PFSK-1 (cell line): ENCODE measurements around the gene GTF2F2.

Experiments
- FOXP2 ChIP-seq: optimal IDR thresholded peaks from 2 replicates; pipeline ENCODE3; 2011; ENCODE audit warnings: borderline replicate concordance, control low read depth, inconsistent platforms; ENCODE audit not compliant: insufficient read depth; ENCODE audit errors: extremely low read length, extremely low read depth
- POLR2AphosphoS5 ChIP-seq: IDR thresholded peaks from 2 replicates; pipeline ENCODE4 v1.6.1; 2012; ENCODE audit warnings: low read depth, mild to moderate bottlenecking, control low read depth, low read length, moderate library complexity
- SIN3A ChIP-seq: IDR thresholded peaks from 2 replicates; pipeline ENCODE4 v1.6.1; 2012; ENCODE audit warnings: mild to moderate bottlenecking, low read length, moderate library complexity, borderline replicate concordance; ENCODE audit not compliant: insufficient read depth
- TAF1 ChIP-seq: IDR thresholded peaks from 2 replicates; pipeline ENCODE4 v1.6.1; 2012; ENCODE audit warnings: low read length, control low read depth, borderline replicate concordance; ENCODE audit not compliant: insufficient read depth
- TF ChIP-seq, protein P1 (sequence below), 2 experiments: IDR thresholded peaks; 2 replicates each; pipeline versions ENCODE4 v1.6.1 to v1.8.0; 2011 to 2012; ENCODE audit warnings: low read depth in 2 of 2, low read length in 2 of 2, control low read depth in 1 of 2, inconsistent platforms in 1 of 2, mild to moderate bottlenecking in 1 of 2, moderate library complexity in 1 of 2; ENCODE audit not compliant: insufficient read depth in 1 of 2

Gene GTF2F2

DNA sequence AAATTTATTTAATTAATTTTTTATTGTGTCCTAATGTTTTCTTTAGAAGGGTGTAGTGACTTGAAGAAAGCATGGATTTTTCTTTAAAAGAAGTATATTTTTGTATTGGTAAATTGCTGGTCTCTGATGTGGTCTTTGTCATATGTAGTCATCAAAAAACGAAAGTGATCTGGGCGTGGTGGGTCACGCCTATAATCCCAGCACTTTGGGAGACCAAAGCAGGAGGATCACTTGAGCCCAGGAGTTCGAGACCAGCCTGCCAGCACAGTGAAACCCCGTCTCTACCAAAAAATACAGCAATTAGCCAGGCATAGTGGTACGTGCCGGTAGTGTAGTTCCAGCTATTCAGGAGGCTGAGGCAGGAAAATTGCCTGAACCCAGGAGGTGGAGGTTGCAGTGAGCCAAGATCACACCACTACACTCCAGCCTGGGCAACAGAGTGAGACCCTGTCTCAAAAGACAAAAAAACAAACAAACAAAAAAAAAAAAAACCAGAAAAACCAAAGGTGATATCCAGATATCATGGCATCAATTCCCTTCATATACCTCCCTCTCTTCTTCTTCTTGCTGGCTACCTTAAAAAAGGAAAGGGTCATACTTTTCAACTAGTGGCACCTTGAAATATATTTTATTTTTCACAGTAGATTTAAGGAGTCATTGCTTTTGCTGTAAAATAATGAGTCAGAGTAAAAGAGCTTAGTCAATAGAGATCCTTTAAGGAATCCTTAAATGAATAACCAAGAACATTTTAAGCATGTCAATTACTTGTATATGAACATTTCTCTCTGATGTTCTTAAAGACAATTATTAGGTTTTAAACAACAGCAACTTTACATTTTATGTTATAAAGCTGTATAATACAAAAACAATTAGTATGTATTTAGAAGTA lies 60.6 kb downstream of the GTF2F2 start:
- TF ChIP-seq SIN3A (no peak), POLR2AphosphoS5 (no peak), TAF1 (no peak), FOXP2 (no peak)
- TF ChIP-seq, protein P1, sequence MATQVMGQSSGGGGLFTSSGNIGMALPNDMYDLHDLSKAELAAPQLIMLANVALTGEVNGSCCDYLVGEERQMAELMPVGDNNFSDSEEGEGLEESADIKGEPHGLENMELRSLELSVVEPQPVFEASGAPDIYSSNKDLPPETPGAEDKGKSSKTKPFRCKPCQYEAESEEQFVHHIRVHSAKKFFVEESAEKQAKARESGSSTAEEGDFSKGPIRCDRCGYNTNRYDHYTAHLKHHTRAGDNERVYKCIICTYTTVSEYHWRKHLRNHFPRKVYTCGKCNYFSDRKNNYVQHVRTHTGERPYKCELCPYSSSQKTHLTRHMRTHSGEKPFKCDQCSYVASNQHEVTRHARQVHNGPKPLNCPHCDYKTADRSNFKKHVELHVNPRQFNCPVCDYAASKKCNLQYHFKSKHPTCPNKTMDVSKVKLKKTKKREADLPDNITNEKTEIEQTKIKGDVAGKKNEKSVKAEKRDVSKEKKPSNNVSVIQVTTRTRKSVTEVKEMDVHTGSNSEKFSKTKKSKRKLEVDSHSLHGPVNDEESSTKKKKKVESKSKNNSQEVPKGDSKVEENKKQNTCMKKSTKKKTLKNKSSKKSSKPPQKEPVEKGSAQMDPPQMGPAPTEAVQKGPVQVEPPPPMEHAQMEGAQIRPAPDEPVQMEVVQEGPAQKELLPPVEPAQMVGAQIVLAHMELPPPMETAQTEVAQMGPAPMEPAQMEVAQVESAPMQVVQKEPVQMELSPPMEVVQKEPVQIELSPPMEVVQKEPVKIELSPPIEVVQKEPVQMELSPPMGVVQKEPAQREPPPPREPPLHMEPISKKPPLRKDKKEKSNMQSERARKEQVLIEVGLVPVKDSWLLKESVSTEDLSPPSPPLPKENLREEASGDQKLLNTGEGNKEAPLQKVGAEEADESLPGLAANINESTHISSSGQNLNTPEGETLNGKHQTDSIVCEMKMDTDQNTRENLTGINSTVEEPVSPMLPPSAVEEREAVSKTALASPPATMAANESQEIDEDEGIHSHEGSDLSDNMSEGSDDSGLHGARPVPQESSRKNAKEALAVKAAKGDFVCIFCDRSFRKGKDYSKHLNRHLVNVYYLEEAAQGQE (IDR thresholded peaks at IDR 0.05; ENCODE audit: insufficient read depth in 1 of 2, low read depth in 2 of 2, low read length in 2 of 2), result no peak

DNA sequence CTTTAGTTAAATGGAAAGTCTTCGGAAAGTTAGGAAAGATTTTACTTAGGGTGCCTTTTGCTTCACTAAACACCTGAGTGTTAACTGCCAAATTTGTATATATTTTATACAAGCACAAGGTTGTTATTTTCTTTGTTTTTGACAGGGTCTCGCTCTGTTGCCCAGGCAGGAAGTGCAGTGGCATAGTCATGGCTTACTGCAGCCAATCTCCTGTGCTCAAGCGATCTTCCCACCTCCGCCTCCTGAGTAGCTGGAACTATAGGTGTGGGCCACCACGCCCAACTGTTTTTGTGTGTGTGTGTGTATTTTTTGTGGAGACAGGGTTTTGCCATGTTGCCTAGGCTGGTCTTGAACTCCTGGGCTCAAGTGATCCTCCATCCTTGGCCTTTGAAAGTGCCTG lies 64.4 kb downstream of the GTF2F2 start:
- TF ChIP-seq FOXP2 (no peak), POLR2AphosphoS5 (no peak), SIN3A (no peak), TAF1 (no peak)
- TF ChIP-seq, protein P1 (IDR thresholded peaks at IDR 0.05; ENCODE audit: insufficient read depth in 1 of 2, low read depth in 2 of 2, low read length in 2 of 2), result no peak

DNA sequence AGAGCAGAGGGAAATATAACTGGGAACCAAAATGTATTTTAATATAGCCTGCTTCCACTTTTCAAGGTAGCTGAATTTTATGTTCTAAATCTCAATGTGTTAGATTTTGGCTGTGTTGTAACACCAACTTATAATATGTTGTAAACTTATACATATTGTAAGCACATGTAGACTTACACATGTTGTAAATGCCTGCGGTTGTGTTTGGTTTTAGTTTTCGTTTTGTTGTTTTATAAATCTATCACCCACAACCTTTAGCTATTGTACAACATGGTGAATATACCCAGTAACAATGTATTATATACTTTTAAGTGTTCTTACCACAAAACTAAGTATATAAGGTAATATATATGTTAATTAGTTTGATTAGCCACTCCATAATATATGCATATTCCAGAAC lies 65.0 kb downstream of the GTF2F2 start:
- TF ChIP-seq, protein P1 (IDR thresholded peaks at IDR 0.05; ENCODE audit: insufficient read depth in 1 of 2, low read depth in 2 of 2, low read length in 2 of 2), result no peak
- TF ChIP-seq TAF1, result no peak
- TF ChIP-seq POLR2AphosphoS5, result no peak

- no peak for TF ChIP-seq FOXP2
- no peak for TF ChIP-seq TAF1
- TF ChIP-seq, protein P1 (IDR thresholded peaks at IDR 0.05; ENCODE audit: insufficient read depth in 1 of 2, low read depth in 2 of 2, low read length in 2 of 2), result no peak
- no peak for TF ChIP-seq SIN3A
- TF ChIP-seq POLR2AphosphoS5, result no peak
Observed at GRCh38 chr13:45191874-45192273, 71.6 kb downstream of the GTF2F2 start.
